VCaP (cell line): ENCODE measurements around the gene PLEKHG2.
"Not testable (repeated sequence)": the region's sequence is repeated elsewhere in the genome, so short reads cannot be mapped to it uniquely, and the experiment has no call there.

Experiments used
- H3K27ac ChIP-seq: fragments of 450-650 bp; 2 replicates; pipeline ENCODE4 v1.5.1; 2017
- TF ChIP-seq, protein P1 (sequence below): fragments of 450-650 bp; conservative IDR thresholded peaks from 2 replicates; pipeline ENCODE4 v1.5.1; 2017; ENCODE audit warnings: mild to moderate bottlenecking, moderate library complexity

Gene PLEKHG2

DNA sequence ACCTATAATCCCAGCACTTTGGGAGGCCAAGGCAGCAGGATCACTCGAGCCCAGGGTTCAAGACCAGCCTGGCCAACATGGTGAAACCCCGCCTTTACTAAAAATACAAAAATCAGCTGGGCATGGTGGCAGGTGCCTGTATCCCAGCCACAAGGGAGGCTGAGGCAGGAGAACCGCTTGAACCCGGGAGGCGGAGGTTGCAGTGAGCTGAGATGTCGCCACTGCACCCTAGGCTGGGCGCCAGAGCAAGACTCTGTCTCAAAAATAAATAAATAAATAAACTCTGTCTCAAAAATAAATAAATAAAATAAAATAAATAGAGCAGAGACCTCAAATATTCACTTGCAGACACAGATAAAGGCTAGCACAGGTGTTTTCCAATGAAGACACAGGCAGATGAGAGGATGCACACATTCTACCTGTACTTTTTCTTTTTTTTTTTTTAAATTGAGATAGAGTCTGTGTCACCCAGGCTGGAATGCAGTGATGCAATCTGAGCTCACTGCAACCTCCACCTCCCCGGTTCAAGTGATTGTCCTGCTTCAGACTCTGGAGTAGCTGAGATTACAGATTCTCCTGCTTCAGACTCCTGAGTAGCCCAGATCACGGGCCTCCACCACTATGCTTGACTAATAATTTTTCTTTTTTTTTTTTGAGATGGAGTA lies 25.9 kb downstream of the PLEKHG2 start:
- TF ChIP-seq, protein P1, sequence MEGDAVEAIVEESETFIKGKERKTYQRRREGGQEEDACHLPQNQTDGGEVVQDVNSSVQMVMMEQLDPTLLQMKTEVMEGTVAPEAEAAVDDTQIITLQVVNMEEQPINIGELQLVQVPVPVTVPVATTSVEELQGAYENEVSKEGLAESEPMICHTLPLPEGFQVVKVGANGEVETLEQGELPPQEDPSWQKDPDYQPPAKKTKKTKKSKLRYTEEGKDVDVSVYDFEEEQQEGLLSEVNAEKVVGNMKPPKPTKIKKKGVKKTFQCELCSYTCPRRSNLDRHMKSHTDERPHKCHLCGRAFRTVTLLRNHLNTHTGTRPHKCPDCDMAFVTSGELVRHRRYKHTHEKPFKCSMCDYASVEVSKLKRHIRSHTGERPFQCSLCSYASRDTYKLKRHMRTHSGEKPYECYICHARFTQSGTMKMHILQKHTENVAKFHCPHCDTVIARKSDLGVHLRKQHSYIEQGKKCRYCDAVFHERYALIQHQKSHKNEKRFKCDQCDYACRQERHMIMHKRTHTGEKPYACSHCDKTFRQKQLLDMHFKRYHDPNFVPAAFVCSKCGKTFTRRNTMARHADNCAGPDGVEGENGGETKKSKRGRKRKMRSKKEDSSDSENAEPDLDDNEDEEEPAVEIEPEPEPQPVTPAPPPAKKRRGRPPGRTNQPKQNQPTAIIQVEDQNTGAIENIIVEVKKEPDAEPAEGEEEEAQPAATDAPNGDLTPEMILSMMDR = no peak
- no peak overlapping the region for H3K27ac ChIP-seq

DNA sequence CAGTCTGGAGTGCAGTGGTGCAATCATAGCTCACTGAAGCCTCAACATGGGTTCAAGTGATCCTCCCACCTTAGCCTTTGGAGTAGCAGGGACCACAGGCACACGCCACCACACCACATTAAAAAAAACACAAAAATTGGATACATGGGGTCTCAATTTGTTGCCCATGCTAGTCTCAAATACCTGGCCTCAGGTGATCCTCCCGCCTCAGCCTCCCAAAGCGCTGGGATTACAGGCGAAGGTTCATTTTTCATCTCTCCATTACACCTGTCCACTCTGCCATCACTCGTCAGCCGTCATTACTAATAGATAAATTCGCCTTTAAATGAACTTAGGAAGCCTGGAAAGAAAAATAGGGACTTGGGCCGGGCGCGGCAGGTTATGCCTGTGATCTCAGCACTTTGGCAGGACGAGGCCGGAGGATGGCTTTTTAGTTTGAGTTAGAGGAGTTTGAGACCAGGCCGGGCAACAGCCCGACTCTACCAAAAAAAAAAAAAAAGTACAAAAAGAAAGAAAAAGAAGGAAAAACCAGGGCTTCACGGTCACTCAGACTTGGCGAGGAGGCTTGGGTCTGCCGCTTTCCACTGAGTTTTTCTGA lies 32.2 kb downstream of the PLEKHG2 start:
- H3K27ac ChIP-seq = peak overlapping the region; percentile 95
- TF ChIP-seq, protein P1 = no peak

DNA sequence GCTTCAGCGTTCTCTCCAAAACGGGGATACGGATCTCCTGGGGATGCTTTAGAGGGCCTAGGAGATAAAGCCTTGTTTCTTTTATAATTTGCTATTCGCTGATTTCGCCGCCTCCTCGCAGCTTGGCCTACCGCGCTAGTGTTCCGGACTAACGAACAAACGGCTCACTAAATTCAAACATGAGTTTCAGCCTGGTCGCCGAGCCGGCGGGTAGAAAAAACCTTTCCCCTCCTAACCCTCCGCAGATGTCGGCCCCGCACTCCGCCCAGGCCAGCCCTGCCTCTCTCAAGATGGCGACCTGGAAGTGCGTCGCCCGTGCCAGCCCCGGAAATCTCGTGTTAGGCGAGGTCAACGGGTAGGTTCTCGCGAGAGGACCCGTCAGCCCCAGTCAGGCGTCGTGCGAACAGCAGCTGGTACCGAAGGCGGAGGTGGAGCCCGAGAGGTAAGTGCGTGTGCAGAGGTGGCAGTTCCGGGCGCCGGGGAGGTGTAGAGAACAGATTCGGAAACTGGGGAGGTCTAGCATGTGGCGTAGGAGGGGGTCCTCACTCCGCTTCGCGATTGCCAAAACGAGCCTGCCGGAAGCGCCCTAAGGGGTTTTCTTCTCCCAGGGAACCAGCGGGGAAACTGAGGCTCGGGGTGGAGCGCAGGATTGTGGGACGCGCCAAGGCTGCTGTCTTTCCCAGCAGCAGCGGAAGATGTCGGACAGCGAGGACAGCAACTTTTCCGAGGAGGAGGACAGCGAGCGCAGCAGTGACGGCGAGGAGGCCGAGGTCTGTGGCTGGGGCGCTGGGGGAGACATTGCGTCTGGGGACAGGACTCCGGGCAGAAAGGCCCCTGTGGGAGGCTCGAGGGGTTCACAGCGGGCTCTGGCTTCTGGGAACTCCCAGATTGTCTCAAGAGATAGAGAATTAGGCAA lies 33.0 kb downstream of the PLEKHG2 start, which contains the start of gene SUPT5H:
SUPT5H (plus strand) TSS at position 387 of the 916 bp plus-strand sequence; CDS start at position 696, 309 bp downstream.
- peak within 1 kb of the TSS; percentile 95 for H3K27ac ChIP-seq
- TF ChIP-seq, protein P1 = no peak

DNA sequence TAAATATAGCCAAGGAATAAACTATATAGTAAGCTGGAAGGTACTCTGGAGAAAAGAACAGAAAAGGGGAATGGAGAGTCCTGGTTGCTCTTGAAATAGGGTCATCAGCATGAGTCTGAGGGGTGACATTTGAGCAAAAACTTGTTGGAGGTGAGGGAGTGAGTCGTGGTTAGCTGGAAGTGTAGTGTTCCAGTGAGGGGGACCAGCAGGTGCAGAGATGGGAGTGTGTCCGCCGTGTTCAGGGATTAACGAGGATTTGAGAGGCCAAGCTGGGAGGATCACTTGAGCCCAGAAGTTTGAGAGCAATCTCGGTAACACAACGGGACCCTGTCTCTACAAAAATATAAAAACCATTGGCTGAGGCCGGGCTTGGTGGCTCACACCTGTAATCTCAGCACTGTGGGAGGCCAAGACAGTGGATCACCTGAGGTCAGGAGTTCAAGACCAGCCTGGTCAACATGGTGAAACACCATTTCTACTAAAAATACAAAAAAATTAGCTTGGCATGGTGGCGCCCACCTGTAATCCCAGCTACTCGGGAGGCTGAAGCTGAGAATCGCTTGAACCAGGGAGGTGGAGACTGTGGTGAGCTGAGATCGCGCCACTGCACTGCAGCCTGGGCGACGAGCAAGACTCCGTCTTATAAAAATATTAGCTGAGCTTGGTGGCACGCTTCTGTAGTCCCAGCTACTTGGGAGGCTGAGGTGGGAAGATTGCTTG lies 34.1 kb downstream of the PLEKHG2 start:
- TF ChIP-seq, protein P1 = no peak
- H3K27ac ChIP-seq = peak overlapping the region; percentile 95

DNA sequence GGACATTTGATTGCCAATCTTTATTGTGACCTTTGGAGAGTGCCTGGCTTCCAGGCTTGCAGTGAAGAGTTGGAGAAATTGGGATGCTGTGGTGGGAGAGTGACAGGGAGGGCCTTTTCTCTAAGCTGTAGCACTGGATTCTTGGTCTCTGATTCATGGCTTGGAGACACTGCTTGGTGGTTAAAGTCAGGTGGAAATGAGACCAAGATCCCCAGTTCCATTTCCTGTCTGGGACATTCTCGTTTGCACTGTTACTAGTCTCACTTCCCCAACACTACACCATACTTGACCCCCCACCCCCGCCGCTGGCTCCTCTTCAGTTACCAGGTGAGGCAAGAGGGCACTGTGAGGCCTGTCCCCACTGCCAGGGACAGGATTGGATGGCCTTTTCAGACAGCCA lies 35.8 kb downstream of the PLEKHG2 start:
- H3K27ac ChIP-seq = peak overlapping the region; percentile 95

DNA sequence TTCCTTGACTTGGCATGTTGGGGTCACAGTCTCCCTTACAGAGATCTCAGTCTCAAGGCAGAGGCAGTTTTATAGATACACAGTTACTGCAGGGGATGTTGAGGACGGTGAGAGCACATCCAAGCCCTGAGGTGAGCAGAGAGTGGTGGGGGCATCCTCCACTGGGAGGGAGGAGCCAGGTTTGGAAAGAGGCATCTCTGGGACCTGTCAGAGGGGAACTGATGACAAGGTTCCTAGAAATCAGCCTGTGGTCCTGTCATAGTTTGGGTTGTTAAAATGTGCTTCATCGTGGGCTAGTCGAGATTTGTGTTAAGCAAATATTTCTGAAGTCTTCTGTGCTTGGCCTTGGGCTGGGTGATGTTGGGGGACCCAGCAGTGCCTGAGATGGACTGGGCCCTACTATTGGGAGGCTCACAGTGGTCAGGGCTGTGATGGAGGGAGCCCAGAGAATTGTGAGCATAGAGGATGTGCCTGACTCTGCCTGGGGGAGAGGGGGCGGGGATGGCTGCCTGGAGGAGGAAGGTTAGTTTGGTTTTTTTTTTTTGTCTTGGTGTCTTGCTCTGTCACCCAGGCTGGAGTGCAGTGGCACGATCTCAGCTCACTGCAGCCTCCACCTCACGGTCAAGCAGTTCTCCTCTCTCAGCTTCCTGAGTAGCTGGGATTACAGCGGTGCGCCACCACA lies 36.8 kb downstream of the PLEKHG2 start:
- no peak overlapping the region for H3K27ac ChIP-seq
- TF ChIP-seq, protein P1 = no peak

More for the DNA sequence above, 35.8 kb downstream of the PLEKHG2 start:
- TF ChIP-seq, protein P1 = no peak

DNA sequence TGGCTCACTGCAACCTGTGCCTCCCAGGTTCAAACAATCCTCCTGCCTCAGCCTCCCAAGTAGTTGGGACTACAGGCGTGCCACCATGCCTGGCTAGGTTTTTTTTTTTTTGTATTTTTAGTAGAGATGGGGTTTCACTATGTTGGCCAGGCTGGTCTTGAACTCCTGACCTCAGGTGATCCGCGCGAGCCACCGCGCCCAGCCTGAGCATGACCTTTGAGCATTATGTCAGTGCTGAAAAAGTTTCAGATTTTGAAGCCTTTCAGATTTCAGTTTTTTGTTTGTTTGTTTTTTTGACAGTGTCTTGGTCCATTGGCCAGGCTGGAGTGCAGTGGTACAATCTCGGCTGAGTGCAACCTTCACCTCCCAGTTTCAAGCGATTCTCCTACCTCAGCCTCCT lies 38.8 kb downstream of the PLEKHG2 start:
- H3K27ac ChIP-seq = not testable (repeated sequence)
